Measurements from ENCODE around the gene SETD4. TPM values are rescaled to one million over a fixed set of nuclear protein-coding genes. Genes with fewer than 3 reads are reported as not detected.

SETD4 gene
- total and polyA plus RNA-seq, 2 of the 8 experiments (the other 6 are each of a cell fraction or from before 2014, with no cell fraction given): 20.1 to 46.6 TPM

- H2BK20ac ChIP-seq (ENCODE audit: low read length): no peak overlapping the region
- H3K23ac ChIP-seq (ENCODE audit: insufficient read length): no peak overlapping the region
- no peak overlapping the region for H2BK5ac ChIP-seq (ENCODE audit: low read depth, low read length)
- H3K14ac ChIP-seq (ENCODE audit: insufficient read length): no peak overlapping the region
- H3K18ac ChIP-seq (ENCODE audit: extremely low read depth, low read length): no peak overlapping the region
- H4K20me1 ChIP-seq (replicated peaks in 1 of 2; ENCODE audit: control insufficient read depth in 1 of 2, insufficient read depth in 2 of 2, low read length in 2 of 2): peaks cover 0 to 4% of the 10 kb centered on the region in 2 experiments
- TF ChIP-seq MAFK (IDR thresholded peaks at IDR 0.05; ENCODE audit: low read depth, low read length): no peak
- TF ChIP-seq SP4 (IDR thresholded peaks at IDR 0.05; ENCODE audit: low read length): no peak
- TF ChIP-seq CTBP2 (IDR thresholded peaks at IDR 0.05; ENCODE audit: borderline replicate concordance, insufficient read depth, insufficient read length, low read length): no peak
- no peak for TF ChIP-seq CBX8 (IDR thresholded peaks at IDR 0.05; ENCODE audit: borderline replicate concordance, low read depth, low read length)
- TF ChIP-seq ZNF274 (IDR thresholded peaks at IDR 0.05; ENCODE audit: borderline replicate concordance, extremely low read depth, low read length): no peak
- no peak overlapping the region for H4K5ac ChIP-seq (ENCODE audit: insufficient read length, low read depth, low read length)
- no peak overlapping the region for H4K91ac ChIP-seq (replicated peaks; ENCODE audit: insufficient read length, low read length)
- no peak overlapping the region for H3K27ac ChIP-seq (ENCODE audit: low read depth, low read length)
- CTCF ChIA-PET (ENCODE audit: partially characterized antibody): interaction anchor here (0.8 to 1.4 kb wide), 4 partner anchors 9 to 71 kb away, joined by 3 to 4 read pairs (median 4); no protein-coding TSS in a partner anchor
- H3K4me3 ChIP-seq (ENCODE audit: extremely low read depth in 1 of 4, insufficient read depth in 2 of 4, low read depth in 3 of 4, low read length in 4 of 4): no peak overlapping the region
- H2AK5ac ChIP-seq (ENCODE audit: low read depth, low read length): no peak overlapping the region
- no peak overlapping the region for H3K4me2 ChIP-seq (ENCODE audit: insufficient read depth in 1 of 2, low read depth in 2 of 2, low read length in 2 of 2)
- H2BK120ac ChIP-seq (replicated peaks; ENCODE audit: low read depth, low read length): no peak overlapping the region
- H3K23me2 ChIP-seq (ENCODE audit: low read depth, low read length): no peaks in the 10 kb centered on the region
- H3K36me3 ChIP-seq (ENCODE audit: control insufficient read depth in 2 of 4, insufficient read depth in 4 of 4, low read length in 3 of 4): peaks cover 22 to 77% (median 63%) of the 10 kb centered on the region in 4 experiments; a peak in 7 of 8 replicates
- no peaks in the 10 kb centered on the region for H3K9me3 ChIP-seq (ENCODE audit: insufficient read depth in 2 of 2, low read depth in 1 of 2, low read length in 1 of 2)
- H4K8ac ChIP-seq (ENCODE audit: extremely low read depth, insufficient read depth, low read length): no peak overlapping the region
- DNase-seq (ENCODE audit: low read depth in 1 of 2, low spot score in 2 of 2): no peak
- no peaks in the 10 kb centered on the region for H3K27me3 ChIP-seq (replicated peaks in 1 of 4; ENCODE audit: control insufficient read depth in 3 of 4, extremely low read depth in 1 of 4, insufficient read depth in 3 of 4, low read length in 3 of 4)
- WGBS, 2 experiments (ENCODE audit: extremely low coverage in 1 of 2, insufficient coverage in 1 of 2, insufficient read length in 1 of 2, insufficient replicate concordance in 2 of 2, low coverage in 1 of 2, low lambda C conversion rate in 2 of 2, missing lambda C conversion rate in 1 of 2): 83% methylated on average over 1 of the region's 1 CpG; no CpG with 5 or more reads in 1 of the 2 experiments
- H3K56ac ChIP-seq (replicated peaks; ENCODE audit: insufficient read length, low read depth, low read length): no peak overlapping the region
- H2AFZ ChIP-seq (ENCODE audit: low read length): no peak overlapping the region
- H2BK15ac ChIP-seq (ENCODE audit: low read length): no peak overlapping the region
- no peak overlapping the region for H3K9ac ChIP-seq (replicated peaks in 1 of 4; ENCODE audit: extremely low read depth in 1 of 4, low read depth in 3 of 4, low read length in 3 of 4)
- H3K79me1 ChIP-seq (ENCODE audit: low read depth, low read length): no peaks in the 10 kb centered on the region
- H3K4ac ChIP-seq (replicated peaks; ENCODE audit: insufficient read length, low read depth, low read length): no peak overlapping the region
- H3K4me1 ChIP-seq (replicated peaks in 1 of 4; ENCODE audit: control insufficient read depth in 3 of 4, insufficient read depth in 4 of 4, low read length in 3 of 4): peaks cover 0 to 3% (median 0%) of the 10 kb centered on the region in 4 experiments; a peak in 2 of 7 replicates
- POLR2A ChIA-PET (ENCODE audit: partially characterized antibody): interaction anchor here (0.7 to 1.5 kb wide), 2 partner anchors 59 to 75 kb away, joined by 3 read pairs; no protein-coding TSS in a partner anchor
- H3K79me2 ChIP-seq (ENCODE audit: control insufficient read depth in 1 of 2, insufficient read depth in 2 of 2, low read length in 2 of 2): peaks cover 0 to 3% of the 10 kb centered on the region in 2 experiments; a peak in 1 of 4 replicates
- H2BK12ac ChIP-seq (ENCODE audit: low read depth, low read length): no peak overlapping the region
- no peak for FAIRE-seq
Measured at GRCh38 chr21:36041910-36042309, 18.4 kb downstream of the SETD4 start.
